NCI-H1930 (cell line): Measurements from ENCODE around the gene COL13A1.

Source experiments
- DNase-seq, 2 experiments: peaks; one replicate each; lab custom pipeline; 2025; lab: John Stamatoyannopoulos, UW

Gene COL13A1

GRCh38 chr10:69791812-69792211 lies 9.9 kb upstream of the COL13A1 start:
- DNase-seq = no peak

- DNase-seq = no peak
These were observed 9.4 kb upstream of the COL13A1 start for GRCh38 chr10:69792341-69792740.

GRCh38 chr10:69794673-69795072 lies 7.0 kb upstream of the COL13A1 start:
- DNase-seq = no peak

GRCh38 chr10:69795242-69795934 lies 6.3 kb upstream of the COL13A1 start:
- no peak for DNase-seq

GRCh38 chr10:69797959-69798358 lies 3.7 kb upstream of the COL13A1 start:
- DNase-seq = no peak

- DNase-seq = no peak
These were observed 1.6 kb upstream of the COL13A1 start for GRCh38 chr10:69800109-69800508.

- DNase-seq = no peak
These were observed 1.0 kb upstream of the COL13A1 start for GRCh38 chr10:69800665-69801064.

- DNase-seq = no peak
These were observed 642 bp upstream of the COL13A1 start for GRCh38 chr10:69801094-69801433.

GRCh38 chr10:69802424-69803161 lies 887 bp downstream of the COL13A1 start:
- peak in 1 of 2 experiments; percentile 6 for DNase-seq

- no peak for DNase-seq
These were observed 2.1 kb downstream of the COL13A1 start for GRCh38 chr10:69803809-69804208.

- DNase-seq = no peak
These were observed 3.1 kb downstream of the COL13A1 start for GRCh38 chr10:69804775-69805174.

GRCh38 chr10:69807122-69807521 lies 5.4 kb downstream of the COL13A1 start:
- no peak for DNase-seq

- DNase-seq = no peak
These were observed 6.0 kb downstream of the COL13A1 start for GRCh38 chr10:69807696-69808095.

- DNase-seq = no peak
These were observed 7.6 kb downstream of the COL13A1 start for GRCh38 chr10:69809318-69809717.

GRCh38 chr10:69810097-69810496 lies 8.4 kb downstream of the COL13A1 start:
- no peak for DNase-seq

GRCh38 chr10:69810675-69811397 lies 9.1 kb downstream of the COL13A1 start:
- DNase-seq = no peak

GRCh38 chr10:69813632-69814031 lies 11.9 kb downstream of the COL13A1 start:
- DNase-seq = no peak

- DNase-seq = no peak
These were observed 12.5 kb downstream of the COL13A1 start for GRCh38 chr10:69814251-69814650.

- no peak for DNase-seq
These were observed 13.4 kb downstream of the COL13A1 start for GRCh38 chr10:69815104-69815503.

- no peak for DNase-seq
These were observed 14.8 kb downstream of the COL13A1 start for GRCh38 chr10:69816521-69816920.

GRCh38 chr10:69817078-69817581 lies 15.4 kb downstream of the COL13A1 start:
- no peak for DNase-seq

- no peak for DNase-seq
These were observed 17.1 kb downstream of the COL13A1 start for GRCh38 chr10:69818676-69819239.
